Neuronal stem cell (in vitro differentiated cells): ENCODE data around the gene ACTR3C. TPM values are rescaled to one million over a fixed set of nuclear protein-coding genes. Genes with fewer than 3 reads are reported as not detected.

Experiments
- DNase-seq: peaks from one replicate; pipeline ENCODE4 v3.0.0-alpha.2; 2013; ENCODE audit warnings: low spot score
- H2AFZ ChIP-seq: one replicate; pipeline ENCODE4 v1.6.1; 2013; ENCODE audit warnings: mild to moderate bottlenecking, low read length, inconsistent platforms
- H2AK5ac ChIP-seq: 2 replicates; pipeline ENCODE4 v1.6.1; 2013; ENCODE audit warnings: low read depth, mild to moderate bottlenecking, inconsistent platforms, low read length, moderate library complexity, mixed read lengths
- H2BK120ac ChIP-seq: 2 replicates; pipeline ENCODE4 v1.6.1; 2013; ENCODE audit warnings: low read depth, mild to moderate bottlenecking, inconsistent platforms, low read length, moderate library complexity, mixed read lengths
- H2BK12ac ChIP-seq: one replicate; pipeline ENCODE4 v1.6.1; 2013; ENCODE audit warnings: low read length, inconsistent platforms
- H2BK15ac ChIP-seq: 2 replicates; pipeline ENCODE4 v1.6.1; 2013; ENCODE audit warnings: mild to moderate bottlenecking, low read length, inconsistent platforms, mixed read lengths
- H2BK5ac ChIP-seq: one replicate; pipeline ENCODE4 v1.6.1; 2013; ENCODE audit warnings: inconsistent platforms, mild to moderate bottlenecking, low read length, moderate library complexity
- H3K14ac ChIP-seq: one replicate; pipeline ENCODE4 v1.6.1; 2013; ENCODE audit warnings: low read length, inconsistent platforms
- H3K18ac ChIP-seq: 2 replicates; pipeline ENCODE4 v1.6.1; 2013; ENCODE audit warnings: low read length, inconsistent platforms
- H3K23ac ChIP-seq: 2 replicates; pipeline ENCODE4 v1.6.1; 2013; ENCODE audit warnings: low read depth, mild to moderate bottlenecking, mixed read lengths, low read length, inconsistent platforms; ENCODE audit not compliant: poor library complexity
- H3K27ac ChIP-seq: replicated peaks from 3 replicates; pipeline ENCODE4 v1.5.1; 2013; ENCODE audit warnings: low read length, inconsistent platforms
- H3K27me3 ChIP-seq, 3 experiments: 2 replicates each; pipeline ENCODE4 v1.6.1; 2013; ENCODE audit warnings: low read length in 3 of 3, mild to moderate bottlenecking in 2 of 3, inconsistent platforms in 1 of 3, low read depth in 1 of 3, mixed read lengths in 1 of 3, moderate library complexity in 1 of 3; ENCODE audit not compliant: control insufficient read depth in 3 of 3, insufficient read depth in 3 of 3
- H3K36me3 ChIP-seq, 2 donors: replicated peaks in 1 of 2; 2 replicates each; pipeline ENCODE4 v1.6.1; 2013; ENCODE audit warnings: low read length in 2 of 2; ENCODE audit not compliant: control insufficient read depth in 2 of 2, insufficient read depth in 2 of 2
- H3K4ac ChIP-seq: 2 replicates; pipeline ENCODE4 v1.6.1; 2013; ENCODE audit warnings: inconsistent platforms, mild to moderate bottlenecking, low read length, moderate library complexity
- H3K4me1 ChIP-seq, 2 donors: 1 replicate in 1 of 2; 2 replicates in 1 of 2; pipeline ENCODE4 v1.6.1; 2013; ENCODE audit warnings: low read length in 2 of 2, low read depth in 1 of 2; ENCODE audit not compliant: control insufficient read depth in 2 of 2, insufficient read depth in 1 of 2
- H3K4me2 ChIP-seq: one replicate; pipeline ENCODE4 v1.6.1; 2013; ENCODE audit warnings: mild to moderate bottlenecking, low read length, inconsistent platforms; ENCODE audit not compliant: insufficient read depth, poor library complexity, severe bottlenecking
- H3K4me3 ChIP-seq, 2 donors: 2 replicates each; pipeline ENCODE4 v1.5.1; 2013; ENCODE audit warnings: low read length in 2 of 2, mild to moderate bottlenecking in 2 of 2, inconsistent platforms in 1 of 2, moderate library complexity in 1 of 2
- H3K79me1 ChIP-seq: one replicate; pipeline ENCODE4 v1.6.1; 2013; ENCODE audit warnings: low read depth, mild to moderate bottlenecking, inconsistent platforms, low read length, moderate library complexity
- H3K9ac ChIP-seq: one replicate; pipeline ENCODE4 v1.6.1; 2013; ENCODE audit warnings: mild to moderate bottlenecking, low read depth, low read length, inconsistent platforms; ENCODE audit not compliant: poor library complexity
- H3K9me3 ChIP-seq, 2 donors: replicated peaks in 1 of 2; 2 replicates each; pipeline versions ENCODE3 to v1.6.1; 2013; ENCODE audit warnings: low read length in 2 of 2, mild to moderate bottlenecking in 2 of 2, inconsistent platforms in 1 of 2, low read depth in 1 of 2, mixed read lengths in 1 of 2, moderate library complexity in 1 of 2; ENCODE audit not compliant: control insufficient read depth in 2 of 2, insufficient read depth in 1 of 2
- H4K8ac ChIP-seq: one replicate; pipeline ENCODE4 v1.6.1; 2013; ENCODE audit warnings: low read depth, mild to moderate bottlenecking, inconsistent platforms, low read length, moderate library complexity
- H4K91ac ChIP-seq: one replicate; pipeline ENCODE4 v1.6.1; 2013; ENCODE audit warnings: low read length, low read depth, mild to moderate bottlenecking, inconsistent platforms; ENCODE audit not compliant: poor library complexity
- WGBS, 2 donors: extraction: QIAGEN DNeasy Blood & Tissue Kit; methylation state at CpG; one replicate each; pipeline ENCODE4 v1.1.7; 2013; ENCODE audit warnings: missing lambda C conversion rate in 2 of 2, mixed read lengths in 1 of 2; ENCODE audit not compliant: insufficient read length in 2 of 2, insufficient replicate concordance in 1 of 2; ENCODE audit errors: extremely low coverage in 2 of 2; 5-methylcytosine and 5-hydroxymethylcytosine counted together
- polyA plus RNA-seq, 2 experiments: library from polyadenylated mRNA; stranded (reverse); fragments of 200-250 nt; gene quantifications; one replicate each; pipeline ENCODE4 v1.2.3, GENCODE V29; 2013

ACTR3C gene
- not detected for polyA plus RNA-seq (2013, experiment 1 of 2)
- polyA plus RNA-seq (2013, experiment 2 of 2), result not detected

- Histone ChIP-seq H4K8ac (no peak within 1 kb of the TSS), H2AFZ (peak within 1 kb of the TSS; percentile 83), H2BK5ac (no peak within 1 kb of the TSS), H2BK12ac (no peak within 1 kb of the TSS), H3K9me3 (no peaks in the 10 kb centered on the region), H4K91ac (no peak within 1 kb of the TSS), H3K4me3 (peak within 1 kb of the TSS in 1 of 2 donors; percentile 36), H3K27ac (no peak within 1 kb of the TSS), H3K23ac (peak within 1 kb of the TSS; percentile 62), H2AK5ac (peak within 1 kb of the TSS; percentile 10), H3K79me1 (no peaks in the 10 kb centered on the region), H3K4me2 (no peak within 1 kb of the TSS), H3K18ac (no peak within 1 kb of the TSS), H3K14ac (no peak within 1 kb of the TSS), H3K9ac (no peak within 1 kb of the TSS), H2BK120ac (no peak within 1 kb of the TSS), H3K36me3 (no peaks in the 10 kb centered on the region), H3K4ac (no peak within 1 kb of the TSS), H2BK15ac (no peak within 1 kb of the TSS), H3K4me1 (peaks cover 4 to 8% of the 10 kb centered on the region in 2 donors), H3K27me3 (no peaks in the 10 kb centered on the region)
- whole genome bisulfite sequencing, 2 donors, result no CpG with 5 or more reads among the region's 82 CpGs
- no peak for DNase-seq
Measured at GRCh38 chr7:150322833-150323681, at the start of gene ACTR3C, which contains the start of gene LRRC61. Gene ACTR3C, minus strand, starts transcription at chr7:150323545. Its CDS starts 28,249 bp downstream, at chr7:150295296. Gene LRRC61, plus strand, starts transcription at chr7:150323355. Its CDS starts 13,507 bp downstream, at chr7:150336862.

- no peak overlapping the region for H2BK5ac ChIP-seq
- no peak for DNase-seq
- no CpG with 5 or more reads among the region's 79 CpGs for WGBS, 2 donors
- no peak overlapping the region for H2BK12ac ChIP-seq
- H4K8ac ChIP-seq, result peak overlapping the region; percentile 97
- H3K9me3 ChIP-seq, result no peaks in the 10 kb centered on the region
- no peak overlapping the region for H2AK5ac ChIP-seq
- H3K79me1 ChIP-seq, result peaks cover 23% of the 10 kb centered on the region
- H2AFZ ChIP-seq, result no peak overlapping the region
- H3K9ac ChIP-seq, result no peak overlapping the region
- peak overlapping the region in 1 of 2 donors; percentile 32 for H3K4me3 ChIP-seq
- no peak overlapping the region for H3K4ac ChIP-seq
- H3K27me3 ChIP-seq, result no peaks in the 10 kb centered on the region
- H3K36me3 ChIP-seq, result peaks cover 38 to 60% of the 10 kb centered on the region in 2 donors
- H3K4me2 ChIP-seq, result no peak overlapping the region
- H2BK15ac ChIP-seq, result no peak overlapping the region
- H4K91ac ChIP-seq, result no peak overlapping the region
- H3K4me1 ChIP-seq, result peaks cover 16 to 23% of the 10 kb centered on the region in 2 donors
- no peak overlapping the region for H2BK120ac ChIP-seq
- no peak overlapping the region for H3K18ac ChIP-seq
- no peak overlapping the region for H3K27ac ChIP-seq
- peak overlapping the region; percentile 51 for H3K14ac ChIP-seq
- H3K23ac ChIP-seq, result peak overlapping the region; percentile 97
Measured at GRCh38 chr7:150372271-150373048, 49.1 kb upstream of the ACTR3C start.

- no peak overlapping the region for H3K23ac ChIP-seq
- peaks cover 23% of the 10 kb centered on the region for H3K79me1 ChIP-seq
- H3K14ac ChIP-seq, result no peak overlapping the region
- no peak overlapping the region for H4K91ac ChIP-seq
- H4K8ac ChIP-seq, result no peak overlapping the region
- no peak for DNase-seq
- no peak overlapping the region for H2BK120ac ChIP-seq
- no peak overlapping the region for H3K4me3 ChIP-seq
- no peak overlapping the region for H3K27ac ChIP-seq
- no peak overlapping the region for H3K18ac ChIP-seq
- no CpG with 5 or more reads among the region's 30 CpGs for WGBS, 2 donors
- no peak overlapping the region for H3K4ac ChIP-seq
- no peak overlapping the region for H2BK15ac ChIP-seq
- H3K9ac ChIP-seq, result no peak overlapping the region
- H2BK12ac ChIP-seq, result no peak overlapping the region
- H2AK5ac ChIP-seq, result no peak overlapping the region
- no peaks in the 10 kb centered on the region for H3K9me3 ChIP-seq
- no peak overlapping the region for H2BK5ac ChIP-seq
- no peaks in the 10 kb centered on the region for H3K27me3 ChIP-seq
- no peak overlapping the region for H2AFZ ChIP-seq
- H3K36me3 ChIP-seq, result peaks cover 38 to 60% of the 10 kb centered on the region in 2 donors
- no peak overlapping the region for H3K4me2 ChIP-seq
- H3K4me1 ChIP-seq, result peaks cover 13 to 23% of the 10 kb centered on the region in 2 donors
Measured at GRCh38 chr7:150371996-150372270, 48.6 kb upstream of the ACTR3C start.
